Breast epithelium (tissue), 4 donors: ENCODE results near the gene ZNF224. TPM values are rescaled to one million over a fixed set of nuclear protein-coding genes. Genes with fewer than 3 reads are reported as not detected.
A peak's percentile ranks its signal among the peaks of the same experiment; 100 is the strongest.

Source experiments
- DNase-seq, 2 donors: peaks; one replicate each; pipeline ENCODE4 v3.0.0-alpha.2; 2019; ENCODE audit warnings: low spot score in 2 of 2
- H3K27ac ChIP-seq, 2 donors: fragments of 200-600 bp; sonication (generic) in 1 of 2; one replicate each; pipeline ENCODE4 v1.5.1; 2016 to 2019; ENCODE audit warnings: mild to moderate bottlenecking in 1 of 2
- H3K27me3 ChIP-seq, 2 donors: fragments of 200-600 bp; sonication (generic) in 1 of 2; one replicate each; pipeline versions ENCODE4 v1.5.1 to v1.6.0; 2017 to 2019; ENCODE audit warnings: control low read depth in 1 of 2, mild to moderate bottlenecking in 1 of 2
- H3K36me3 ChIP-seq: fragments of 200-600 bp; one replicate; pipeline ENCODE4 v1.5.1; 2019
- H3K4me1 ChIP-seq, 2 donors: fragments of 200-600 bp; sonication (generic); one replicate each; pipeline ENCODE4 v1.5.1; 2016 to 2019; ENCODE audit warnings: control low read depth in 1 of 2
- H3K4me3 ChIP-seq, 3 donors: fragments of 200-600 bp; sonication (generic); 1 replicate in 2 of 3; 2 replicates in 1 of 3; pipeline ENCODE4 v1.5.1; 2016 to 2019; ENCODE audit warnings: mild to moderate bottlenecking in 3 of 3, moderate library complexity in 2 of 3
- H3K9me3 ChIP-seq, 2 donors: fragments of 200-600 bp; sonication (generic) in 1 of 2; one replicate each; pipeline ENCODE4 v1.5.1; 2016 to 2019; ENCODE audit warnings: control low read depth in 1 of 2
- POLR2A ChIP-seq: fragments of 450-650 bp; IDR thresholded peaks from one replicate; pipeline ENCODE4 v1.6.1; 2016; ENCODE audit warnings: antibody characterized with exemption, mild to moderate bottlenecking, moderate library complexity
- POLR2AphosphoS5 ChIP-seq, 3 donors: sonication (generic); formaldehyde crosslinking; IDR thresholded peaks; one replicate each; pipeline ENCODE4 v1.6.1; 2017; ENCODE audit warnings: antibody characterized with exemption in 3 of 3
- intact Hi-C: fragments of 100-400 bp; cut with DNase I; formaldehyde crosslinking; loops from one replicate; pipeline ENCODE4 v1.15.1; 2023; ENCODE audit warnings: low total_unique reads
- total RNA-seq, 3 donors: library from RNA; depleted of rRNA; stranded (reverse); fragments of >200 nt; gene quantifications; one replicate each; pipeline ENCODE4 v1.1.0, GENCODE V29; 2016
- TF ChIP-seq, protein P1 (sequence below), 3 donors: fragments of 450-650 bp; IDR thresholded peaks; one replicate each; pipeline ENCODE4 v1.5.1; 2016 to 2017; ENCODE audit warnings: antibody characterized with exemption in 3 of 3, mild to moderate bottlenecking in 3 of 3, moderate library complexity in 3 of 3

The ZNF224 gene
- total RNA-seq: 10 to 100 TPM; 22.4 to 51.4 (median 30.8) TPM

- peak within 1 kb of the TSS; percentile 76 to 87 for H3K27ac ChIP-seq
- H3K4me1 ChIP-seq: no peaks in the 10 kb centered on the region
- H3K9me3 ChIP-seq: peaks cover 7% of the 10 kb centered on the region in 2 donors
- H3K4me3 ChIP-seq: peak within 1 kb of the TSS; percentile 64 to 92 (median 77)
- intact Hi-C loops: no loop called here
- peak; percentile 78 to 86 for DNase-seq
- H3K27me3 ChIP-seq: no peaks in the 10 kb centered on the region
- H3K36me3 ChIP-seq: peaks cover 10% of the 10 kb centered on the region
- TF ChIP-seq POLR2A: no peak
- peak; percentile 13 to 61 (median 34) for TF ChIP-seq POLR2AphosphoS5 (IDR thresholded peaks at IDR 0.05)
Measured at GRCh38 chr19:44093931-44094765, at the start of gene ZNF224. Gene ZNF224 (plus strand): TSS chr19:44094361. CDS start chr19:44097874, 3,513 bp downstream.

- peaks cover 5% of the 10 kb centered on the region for H3K36me3 ChIP-seq
- no peaks in the 10 kb centered on the region for H3K4me1 ChIP-seq
- H3K27ac ChIP-seq: peak overlapping the region; percentile 61 to 85
- peak in 1 of 2 donors; percentile 54 for DNase-seq
- no peaks in the 10 kb centered on the region for H3K27me3 ChIP-seq
- TF ChIP-seq POLR2A (no peak), POLR2AphosphoS5 (IDR thresholded peaks at IDR 0.05) (no peak)
- TF ChIP-seq, protein P1, sequence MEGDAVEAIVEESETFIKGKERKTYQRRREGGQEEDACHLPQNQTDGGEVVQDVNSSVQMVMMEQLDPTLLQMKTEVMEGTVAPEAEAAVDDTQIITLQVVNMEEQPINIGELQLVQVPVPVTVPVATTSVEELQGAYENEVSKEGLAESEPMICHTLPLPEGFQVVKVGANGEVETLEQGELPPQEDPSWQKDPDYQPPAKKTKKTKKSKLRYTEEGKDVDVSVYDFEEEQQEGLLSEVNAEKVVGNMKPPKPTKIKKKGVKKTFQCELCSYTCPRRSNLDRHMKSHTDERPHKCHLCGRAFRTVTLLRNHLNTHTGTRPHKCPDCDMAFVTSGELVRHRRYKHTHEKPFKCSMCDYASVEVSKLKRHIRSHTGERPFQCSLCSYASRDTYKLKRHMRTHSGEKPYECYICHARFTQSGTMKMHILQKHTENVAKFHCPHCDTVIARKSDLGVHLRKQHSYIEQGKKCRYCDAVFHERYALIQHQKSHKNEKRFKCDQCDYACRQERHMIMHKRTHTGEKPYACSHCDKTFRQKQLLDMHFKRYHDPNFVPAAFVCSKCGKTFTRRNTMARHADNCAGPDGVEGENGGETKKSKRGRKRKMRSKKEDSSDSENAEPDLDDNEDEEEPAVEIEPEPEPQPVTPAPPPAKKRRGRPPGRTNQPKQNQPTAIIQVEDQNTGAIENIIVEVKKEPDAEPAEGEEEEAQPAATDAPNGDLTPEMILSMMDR (IDR thresholded peaks at IDR 0.05): peak in 1 of 3 donors; percentile 7
- H3K9me3 ChIP-seq: peaks cover 0 to 7% of the 10 kb centered on the region in 2 donors
- peak overlapping the region; percentile 64 to 87 (median 80) for H3K4me3 ChIP-seq
- intact Hi-C loops: no loop called here
Measured at GRCh38 chr19:44050740-44051649, 43.2 kb upstream of the ZNF224 start.

GRCh38 chr19:44051650-44052402 lies 42.3 kb upstream of the ZNF224 start, which contains the start of gene ZNF223:
Gene ZNF223 (plus strand): TSS chr19:44052036. CDS start chr19:44055177, 3,141 bp downstream.
- H3K36me3 ChIP-seq: peaks cover 5% of the 10 kb centered on the region
- H3K4me1 ChIP-seq: no peaks in the 10 kb centered on the region
- H3K27me3 ChIP-seq: no peaks in the 10 kb centered on the region
- peak within 1 kb of the TSS; percentile 85 for H3K27ac ChIP-seq
- peak; percentile 93 to 96 for DNase-seq
- peak within 1 kb of the TSS; percentile 64 to 87 (median 80) for H3K4me3 ChIP-seq
- intact Hi-C loops: no loop called here
- H3K9me3 ChIP-seq: peaks cover 0 to 7% of the 10 kb centered on the region in 2 donors
- TF ChIP-seq POLR2AphosphoS5 (IDR thresholded peaks at IDR 0.05) (peak; percentile 69 to 81 (median 79)), POLR2A (no peak)
- TF ChIP-seq, protein P1 (IDR thresholded peaks at IDR 0.05): no peak

DNA sequence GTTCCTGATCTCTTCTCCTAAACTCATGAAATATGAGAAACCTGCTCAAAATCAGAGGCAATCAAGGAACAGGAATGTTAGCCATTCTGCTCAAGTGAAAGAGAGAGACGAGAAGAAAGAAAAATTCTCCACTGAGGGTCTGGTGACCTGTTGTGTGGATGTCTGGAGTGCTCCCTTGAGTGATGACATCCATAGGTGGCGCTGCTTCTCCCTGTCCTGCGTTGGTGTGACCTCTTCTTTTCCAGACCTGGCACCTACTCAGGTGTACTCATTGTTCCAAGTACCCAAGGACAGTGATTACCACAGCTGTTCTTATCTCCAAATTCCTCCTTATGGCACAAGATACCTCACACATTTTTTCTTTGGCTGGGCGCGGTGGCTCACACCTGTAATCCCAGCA lies 38.3 kb upstream of the ZNF224 start:
- Histone ChIP-seq H3K9me3 (peaks cover 16 to 26% of the 10 kb centered on the region in 2 donors), H3K4me1 (no peaks in the 10 kb centered on the region), H3K4me3 (no peak overlapping the region), H3K27me3 (no peaks in the 10 kb centered on the region), H3K36me3 (peaks cover 12% of the 10 kb centered on the region), H3K27ac (no peak overlapping the region)
- TF ChIP-seq POLR2AphosphoS5 (IDR thresholded peaks at IDR 0.05): no peak
- TF ChIP-seq, protein P1 (IDR thresholded peaks at IDR 0.05): no peak
- TF ChIP-seq POLR2A: no peak
- no peak for DNase-seq
- intact Hi-C loops: no loop called here

DNA sequence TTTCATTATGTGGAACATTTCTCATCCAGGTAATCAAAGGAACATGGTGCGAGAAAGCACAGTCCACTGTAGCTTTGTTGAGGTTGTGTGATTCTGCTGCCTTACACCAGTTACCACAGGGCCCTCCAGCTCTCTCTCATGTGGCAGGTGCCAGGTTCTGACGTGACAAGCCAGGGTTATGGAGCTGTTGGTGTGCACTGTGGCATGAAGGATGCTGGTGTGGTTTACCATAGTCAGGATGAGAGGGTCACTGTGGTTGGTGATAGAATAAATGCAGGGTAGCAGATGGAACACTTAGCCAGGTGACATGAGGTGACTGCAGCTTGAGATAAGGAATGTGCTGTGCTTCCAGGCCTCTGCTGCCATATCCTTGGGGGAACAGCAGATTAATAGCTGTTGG lies 34.9 kb upstream of the ZNF224 start:
- H3K9me3 ChIP-seq: peaks cover 42 to 48% of the 10 kb centered on the region in 2 donors
- no peak overlapping the region for H3K4me3 ChIP-seq
- DNase-seq: no peak
- no peak overlapping the region for H3K27ac ChIP-seq
- no peaks in the 10 kb centered on the region for H3K4me1 ChIP-seq
- no peaks in the 10 kb centered on the region for H3K27me3 ChIP-seq
- intact Hi-C loops: no loop called here
- TF ChIP-seq, protein P1 (IDR thresholded peaks at IDR 0.05): no peak
- TF ChIP-seq POLR2A (no peak), POLR2AphosphoS5 (IDR thresholded peaks at IDR 0.05) (no peak)
- peaks cover 39% of the 10 kb centered on the region for H3K36me3 ChIP-seq
